Tibial artery (tissue), 4 donors: Measurements from ENCODE around the gene TOLLIP.
"Not testable (repeated sequence)": the region's sequence is repeated elsewhere in the genome, so short reads cannot be mapped to it uniquely, and the experiment has no call there.

Experiments used
- DNase-seq, 2 donors: peaks; one replicate each; pipeline ENCODE4 v3.0.0-alpha.2; 2019
- H3K27ac ChIP-seq, 2 donors: fragments of 200-600 bp; sonication (generic) in 1 of 2; 1 replicate in 1 of 2; 2 replicates in 1 of 2; pipeline ENCODE4 v1.5.1; 2018 to 2019; ENCODE audit warnings: mild to moderate bottlenecking in 1 of 2
- H3K27me3 ChIP-seq, 2 donors: fragments of 200-600 bp; sonication (generic) in 1 of 2; one replicate each; pipeline versions ENCODE4 v1.5.1 to v1.6.0; 2016 to 2019
- H3K36me3 ChIP-seq, 3 donors: fragments of 200-600 bp; sonication (generic) in 2 of 3; one replicate each; pipeline ENCODE4 v1.5.1; 2016 to 2019; ENCODE audit warnings: mild to moderate bottlenecking in 2 of 3
- H3K4me1 ChIP-seq, 4 donors: fragments of 200-600 bp; sonication (generic) in 2 of 4; 1 replicate in 3 of 4; 2 replicates in 1 of 4; pipeline ENCODE4 v1.5.1; 2016 to 2019
- H3K4me3 ChIP-seq, 2 donors: fragments of 200-600 bp; sonication (generic) in 1 of 2; 1 replicate in 1 of 2; 2 replicates in 1 of 2; pipeline ENCODE4 v1.5.1; 2018 to 2019; ENCODE audit warnings: mild to moderate bottlenecking in 2 of 2
- H3K9me3 ChIP-seq, 3 donors: fragments of 200-600 bp; sonication (generic) in 1 of 3; one replicate each; pipeline ENCODE4 v1.5.1; 2016 to 2019
- CTCF ChIP-seq, 2 experiments: fragments of 200-600 bp in 1 of 2; fragments of 450-650 bp in 1 of 2; IDR thresholded peaks; one replicate each; pipeline ENCODE4 v1.5.1; 2017 to 2019; ENCODE audit warnings: antibody characterized with exemption in 2 of 2, mild to moderate bottlenecking in 1 of 2, moderate library complexity in 1 of 2
- intact Hi-C: fragments of 100-400 bp; cut with DNase I; formaldehyde crosslinking; loops from one replicate; pipeline ENCODE4 v1.15.0; 2023; ENCODE audit warnings: low total_unique reads

TOLLIP gene

GRCh38 chr11:1264444-1264843, 45.0 kb downstream of the TOLLIP start:
- H3K9me3 ChIP-seq, H3K4me3 ChIP-seq, DNase-seq, H3K27me3 ChIP-seq, intact Hi-C loops, H3K36me3 ChIP-seq: not testable (repeated sequence)
- peak; percentile 36 to 40 for TF ChIP-seq CTCF (IDR thresholded peaks at IDR 0.05)
- H3K27ac ChIP-seq, result peak overlapping the region; percentile 4 to 36
- H3K4me1 ChIP-seq, result peaks cover 0 to 16% (median 13%) of the 10 kb centered on the region in 4 donors

GRCh38 chr11:1263010-1263409, 46.4 kb downstream of the TOLLIP start:
- H3K9me3 ChIP-seq, result no peaks in the 10 kb centered on the region
- intact Hi-C loops, result no loop called here
- no peak for TF ChIP-seq CTCF (IDR thresholded peaks at IDR 0.05)
- H3K27me3 ChIP-seq, result no peaks in the 10 kb centered on the region
- H3K4me3 ChIP-seq, result peak overlapping the region; percentile 49 to 51
- H3K36me3 ChIP-seq, result no peaks in the 10 kb centered on the region
- no peak for DNase-seq
- H3K4me1 ChIP-seq, result peaks cover 0 to 16% (median 13%) of the 10 kb centered on the region in 4 donors
- H3K27ac ChIP-seq, result peak overlapping the region; percentile 65 to 78

GRCh38 chr11:1262172-1263006, 47.0 kb downstream of the TOLLIP start:
- H3K4me3 ChIP-seq, result peak overlapping the region; percentile 49 to 51
- H3K36me3 ChIP-seq, result no peaks in the 10 kb centered on the region
- H3K9me3 ChIP-seq, result no peaks in the 10 kb centered on the region
- peak overlapping the region; percentile 65 to 78 for H3K27ac ChIP-seq
- peaks cover 0 to 16% (median 13%) of the 10 kb centered on the region in 4 donors for H3K4me1 ChIP-seq
- intact Hi-C loops, result no loop called here
- H3K27me3 ChIP-seq, result peaks cover 0 to 5% of the 10 kb centered on the region in 2 donors
- no peak for TF ChIP-seq CTCF (IDR thresholded peaks at IDR 0.05)
- DNase-seq, result peak; percentile 88 to 97

GRCh38 chr11:1261241-1262071, 48.0 kb downstream of the TOLLIP start:
- H3K27me3 ChIP-seq, result peaks cover 0 to 10% of the 10 kb centered on the region in 2 donors
- H3K4me1 ChIP-seq, result peaks cover 0 to 16% (median 13%) of the 10 kb centered on the region in 4 donors
- H3K36me3 ChIP-seq, result no peaks in the 10 kb centered on the region
- peak overlapping the region in 1 of 2 donors; percentile 78 for H3K27ac ChIP-seq
- H3K4me3 ChIP-seq, result no peak overlapping the region
- intact Hi-C loops, result no loop called here
- DNase-seq, result no peak
- H3K9me3 ChIP-seq, result no peaks in the 10 kb centered on the region
- no peak for TF ChIP-seq CTCF (IDR thresholded peaks at IDR 0.05)

- Histone ChIP-seq H3K4me3 (no peak overlapping the region), H3K27me3 (peaks cover 0 to 10% of the 10 kb centered on the region in 2 donors), H3K36me3 (no peaks in the 10 kb centered on the region), H3K9me3 (no peaks in the 10 kb centered on the region), H3K4me1 (peaks cover 0 to 16% (median 13%) of the 10 kb centered on the region in 4 donors), H3K27ac (no peak overlapping the region)
- TF ChIP-seq CTCF (IDR thresholded peaks at IDR 0.05), result no peak
- intact Hi-C loops, result no loop called here
- no peak for DNase-seq
Observed at GRCh38 chr11:1260620-1261019, 48.8 kb downstream of the TOLLIP start.
